Colonic mucosa (tissue), 4 donors: ENCODE data around the gene GSTM3. TPM values are rescaled to one million over a fixed set of nuclear protein-coding genes. Genes with fewer than 3 reads are reported as not detected.

ENCODE experiments used
- DNase-seq: peaks from one replicate; pipeline ENCODE4 v3.0.0-alpha.2; 2020
- H3K27ac ChIP-seq: fragments of 200-600 bp; one replicate; pipeline ENCODE4 v1.8.0; 2021
- H3K27me3 ChIP-seq: fragments of 200-600 bp; one replicate; pipeline ENCODE4 v1.8.0; 2021
- H3K36me3 ChIP-seq: fragments of 200-600 bp; one replicate; pipeline ENCODE4 v1.8.0; 2021
- H3K4me1 ChIP-seq: fragments of 200-600 bp; one replicate; pipeline ENCODE4 v1.8.0; 2021; ENCODE audit warnings: mild to moderate bottlenecking
- H3K4me3 ChIP-seq: fragments of 200-600 bp; one replicate; pipeline ENCODE4 v1.8.0; 2021
- H3K9ac ChIP-seq, 2 donors: one replicate each; pipeline ENCODE4 v1.7.0; 2013; ENCODE audit warnings: control low read depth in 2 of 2, low read depth in 2 of 2, low read length in 2 of 2
- H3K9me3 ChIP-seq: fragments of 200-600 bp; one replicate; pipeline ENCODE4 v1.8.0; 2021
- CTCF ChIP-seq: fragments of 200-600 bp; IDR thresholded peaks from one replicate; pipeline ENCODE4 v1.8.0; 2022; ENCODE audit warnings: antibody characterized with exemption, mild to moderate bottlenecking
- intact Hi-C: fragments of 100-400 bp; cut with DNase I; formaldehyde crosslinking; loops from one replicate; pipeline ENCODE4 v1.14.1; 2022
- total RNA-seq, 2 donors: library from RNA; stranded (reverse); fragmentation: NEBNext Ultra II Directional in 1 of 2; extraction: Animal tissue kit (Norgen Biotek cat#: 25700) in 1 of 2; gene quantifications; one replicate each; pipeline ENCODE4 v1.2.1, GENCODE V29; 2021
- donor health status: healthy.
- donor health status: DM: no; HTN: no; CAD: no.
- donor health status: DM: no; HTN: no; CAD: no.

Gene GSTM3
- total RNA-seq, 2 donors from 2014 or later = 4.9 to 24.6 TPM

- H3K36me3 ChIP-seq = no peaks in the 10 kb centered on the region
- H3K4me3 ChIP-seq = no peak overlapping the region
- H3K9ac ChIP-seq = peak overlapping the region; percentile 12 to 36
- H3K9me3 ChIP-seq = no peaks in the 10 kb centered on the region
- no peak for TF ChIP-seq CTCF
- peak; percentile 82 for DNase-seq
- peaks cover 9% of the 10 kb centered on the region for H3K4me1 ChIP-seq
- no peaks in the 10 kb centered on the region for H3K27me3 ChIP-seq
- H3K27ac ChIP-seq = peak overlapping the region; percentile 87
- intact Hi-C loops = no loop called here
These were observed 25.2 kb upstream of the GSTM3 start for GRCh38 chr1:109765896-109766615.

DNA sequence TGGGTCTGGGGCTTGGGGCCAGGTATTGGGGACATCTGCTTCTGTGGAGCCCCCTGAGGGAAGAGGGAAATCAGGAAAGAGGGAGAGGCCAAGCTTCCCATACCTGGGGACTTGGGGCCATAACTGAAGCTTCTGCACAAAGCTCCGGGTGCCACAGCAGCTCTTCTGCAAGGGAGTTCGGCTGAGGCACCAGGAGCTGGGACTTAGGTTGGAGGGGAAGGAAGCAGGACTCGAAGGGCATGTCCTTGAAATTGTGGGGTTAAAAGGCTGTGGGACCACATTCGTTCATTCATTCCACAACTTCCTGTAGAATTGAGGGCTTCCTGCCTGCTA, 24.6 kb upstream of the GSTM3 start:
- H3K9ac ChIP-seq = peak overlapping the region in 1 of 2 donors; percentile 100
- DNase-seq = peak; percentile 20
- H3K27ac ChIP-seq = peak overlapping the region; percentile 87
- no peaks in the 10 kb centered on the region for H3K9me3 ChIP-seq
- intact Hi-C loops = no loop called here
- no peak for TF ChIP-seq CTCF
- H3K4me1 ChIP-seq = peaks cover 9% of the 10 kb centered on the region
- no peaks in the 10 kb centered on the region for H3K27me3 ChIP-seq
- H3K4me3 ChIP-seq = no peak overlapping the region
- no peaks in the 10 kb centered on the region for H3K36me3 ChIP-seq

GRCh38 chr1:109764561-109765482, 24.0 kb upstream of the GSTM3 start:
- TF ChIP-seq CTCF = no peak
- no peak overlapping the region for H3K4me3 ChIP-seq
- intact Hi-C loops = no loop called here
- no peaks in the 10 kb centered on the region for H3K36me3 ChIP-seq
- H3K27me3 ChIP-seq = no peaks in the 10 kb centered on the region
- H3K4me1 ChIP-seq = peaks cover 9% of the 10 kb centered on the region
- H3K9me3 ChIP-seq = no peaks in the 10 kb centered on the region
- H3K9ac ChIP-seq = peak overlapping the region; percentile 54 to 100
- peak overlapping the region; percentile 87 for H3K27ac ChIP-seq
- peak; percentile 24 for DNase-seq

DNA sequence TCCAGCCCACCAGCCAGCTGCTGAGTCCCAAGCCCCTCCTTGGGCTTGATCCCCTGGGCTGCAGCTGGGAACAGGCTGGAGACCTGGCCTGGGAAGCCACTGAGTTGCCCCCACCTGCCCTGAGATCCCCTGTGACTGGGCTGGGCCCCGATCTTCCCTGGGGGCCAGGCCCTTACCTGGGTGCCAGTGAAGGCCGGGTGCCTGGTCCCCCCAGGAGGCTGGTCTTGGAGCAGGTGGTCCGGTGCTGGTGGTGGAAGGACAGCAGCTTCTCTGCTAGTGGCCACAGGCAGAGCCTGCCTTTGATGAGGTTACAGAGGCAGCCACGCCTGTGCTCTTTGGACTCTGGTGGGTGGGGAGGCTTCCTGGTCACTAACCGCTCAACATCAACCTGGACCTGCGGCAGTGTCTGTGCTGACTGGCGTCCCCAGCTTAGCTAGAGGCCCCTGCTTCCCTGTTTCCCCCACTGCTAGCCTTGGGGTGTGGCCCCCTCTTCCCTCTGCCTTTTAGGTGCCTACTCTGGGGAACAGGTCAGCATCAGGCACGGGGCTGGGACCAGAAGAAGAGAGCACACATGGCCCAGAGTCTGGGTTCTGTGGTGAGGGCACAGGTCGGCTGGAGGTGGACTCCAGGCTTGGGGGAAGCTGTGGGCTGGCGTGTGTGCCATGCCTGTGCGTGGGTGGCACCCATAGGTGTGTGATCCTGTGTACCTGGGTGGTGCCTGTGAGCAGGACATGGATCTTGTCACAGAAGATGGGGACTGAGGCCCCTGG, 23.0 kb upstream of the GSTM3 start, which contains the start of gene EPS8L3:
Gene EPS8L3 (minus strand): TSS at position 278 of the 770 bp plus-strand sequence. CDS start 2,174 bp downstream, outside the sequence.
- Histone ChIP-seq H3K4me1 (peaks cover 9% of the 10 kb centered on the region), H3K36me3 (no peaks in the 10 kb centered on the region), H3K27ac (peak within 1 kb of the TSS; percentile 87), H3K27me3 (no peaks in the 10 kb centered on the region), H3K9me3 (no peaks in the 10 kb centered on the region), H3K4me3 (peak within 1 kb of the TSS; percentile 61), H3K9ac (peak within 1 kb of the TSS; percentile 83 to 100)
- intact Hi-C loops = no loop called here
- DNase-seq = peak; percentile 95
- TF ChIP-seq CTCF = no peak
